HG03571 (cell line): Measurements from ENCODE around the gene SLC15A3.

Source experiments
- ATAC-seq: cut with Tn5 transposase; IDR thresholded peaks from one replicate; pipeline ENCODE4 v1.9.1; 2021; ENCODE audit not compliant: unreplicated experiment

SLC15A3 gene

GRCh38 chr11:60930394-60930793 is 21.6 kb downstream of the SLC15A3 start:
- ATAC-seq = no peak

- no peak for ATAC-seq
Measured at GRCh38 chr11:60929764-60930163, 22.2 kb downstream of the SLC15A3 start.

- no peak for ATAC-seq
Measured at GRCh38 chr11:60928563-60929001, 23.4 kb downstream of the SLC15A3 start.

DNA sequence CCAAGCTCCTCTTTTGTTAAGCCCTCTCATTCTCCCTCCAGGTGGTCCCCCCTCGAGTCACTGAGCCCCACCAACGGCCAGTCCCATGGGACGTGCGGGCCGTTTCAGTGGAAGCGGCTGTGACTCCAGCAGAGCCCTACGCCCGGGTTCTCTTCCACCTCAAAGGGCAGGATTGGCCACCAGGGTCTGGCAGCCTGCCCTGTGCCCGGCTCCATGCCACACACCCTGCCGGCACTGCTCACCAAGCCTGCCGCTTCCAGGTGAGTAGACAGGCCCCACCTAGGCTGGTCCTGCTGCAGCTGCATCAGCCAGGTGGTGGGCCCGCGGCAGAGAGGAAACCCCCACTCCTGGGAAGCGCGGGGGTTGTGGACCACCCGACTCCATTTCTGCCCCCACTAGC is 24.4 kb downstream of the SLC15A3 start:
- ATAC-seq = no peak

- ATAC-seq = no peak
Measured at GRCh38 chr11:60927061-60927592, 24.8 kb downstream of the SLC15A3 start.

DNA sequence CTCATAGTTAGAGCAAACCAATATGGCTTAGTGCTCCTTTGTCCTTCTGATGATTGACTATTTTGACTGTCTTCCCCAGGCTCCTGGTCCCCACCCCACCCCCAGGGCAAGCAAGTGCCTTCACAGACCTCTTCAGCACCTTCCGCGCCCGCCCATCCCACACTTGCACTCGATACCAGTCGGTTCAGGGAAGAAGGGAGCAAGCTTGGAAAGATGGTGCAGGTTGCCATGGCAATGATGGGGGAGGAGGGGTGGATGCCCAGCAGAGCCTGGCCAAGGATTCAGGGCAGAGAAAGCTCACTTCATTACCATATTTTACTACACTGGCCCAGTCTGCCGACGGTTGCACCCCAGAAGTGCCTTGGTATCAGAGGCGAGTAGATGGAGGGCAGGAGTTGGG is 25.5 kb downstream of the SLC15A3 start:
- no peak for ATAC-seq

GRCh38 chr11:60925868-60926267 is 26.1 kb downstream of the SLC15A3 start:
- no peak for ATAC-seq

DNA sequence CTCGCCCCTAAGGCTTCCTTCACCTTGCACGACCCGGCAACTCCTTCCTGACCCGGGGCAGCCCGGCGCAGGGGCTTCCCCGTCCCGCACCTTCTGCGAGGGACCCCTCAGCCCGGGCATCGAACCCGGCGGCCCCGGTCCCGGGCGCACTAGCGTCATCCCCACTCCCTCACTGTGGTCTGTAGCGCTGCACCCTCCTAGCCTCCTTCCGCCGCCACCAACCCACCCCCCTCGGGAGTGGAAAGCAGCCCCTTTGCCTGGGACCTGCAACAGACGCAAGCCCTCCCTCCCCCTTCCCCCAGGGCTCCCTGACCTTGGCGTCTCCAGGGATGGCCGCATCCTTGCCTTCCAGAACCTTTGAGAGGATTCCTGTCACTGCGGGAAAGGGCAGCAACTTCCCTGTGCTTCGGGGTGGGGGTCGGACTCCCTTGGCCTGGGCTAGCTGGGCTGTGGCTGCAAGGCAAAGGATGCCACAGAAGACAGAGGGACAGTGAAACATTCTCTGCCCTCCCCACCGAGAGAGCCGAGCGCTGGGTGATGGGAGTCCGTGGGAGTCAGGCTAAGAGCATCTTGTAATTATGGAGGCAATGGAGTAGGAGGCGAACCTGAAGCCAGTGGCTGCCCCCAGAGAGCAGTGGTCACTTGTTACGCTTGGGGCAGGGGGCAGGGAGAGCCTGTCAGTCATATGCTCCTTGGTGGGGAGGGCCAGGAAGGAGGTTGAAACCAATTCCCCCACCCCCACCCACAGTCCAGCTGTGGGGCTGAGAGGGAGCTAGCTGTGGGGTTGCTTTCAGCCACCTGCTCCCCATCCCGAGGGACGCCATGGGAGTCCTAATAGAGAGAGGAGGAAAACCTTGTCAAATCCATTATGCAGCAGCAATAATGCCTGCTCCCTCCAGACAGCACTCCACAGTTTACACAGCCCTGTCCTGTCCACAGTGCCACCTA is 26.8 kb downstream of the SLC15A3 start:
- no peak for ATAC-seq

GRCh38 chr11:60924110-60924905 is 27.7 kb downstream of the SLC15A3 start, which contains the start of gene TMEM132A:
Gene TMEM132A (plus strand): TSS chr11:60924460. CDS start chr11:60924634, 174 bp downstream.
- ATAC-seq = no peak

- ATAC-seq = no peak
Measured at GRCh38 chr11:60923800-60924109, 28.2 kb downstream of the SLC15A3 start.

GRCh38 chr11:60923326-60923725 is 28.6 kb downstream of the SLC15A3 start:
- no peak for ATAC-seq

- ATAC-seq = no peak
Measured at GRCh38 chr11:60922906-60923305, 29.1 kb downstream of the SLC15A3 start.

DNA sequence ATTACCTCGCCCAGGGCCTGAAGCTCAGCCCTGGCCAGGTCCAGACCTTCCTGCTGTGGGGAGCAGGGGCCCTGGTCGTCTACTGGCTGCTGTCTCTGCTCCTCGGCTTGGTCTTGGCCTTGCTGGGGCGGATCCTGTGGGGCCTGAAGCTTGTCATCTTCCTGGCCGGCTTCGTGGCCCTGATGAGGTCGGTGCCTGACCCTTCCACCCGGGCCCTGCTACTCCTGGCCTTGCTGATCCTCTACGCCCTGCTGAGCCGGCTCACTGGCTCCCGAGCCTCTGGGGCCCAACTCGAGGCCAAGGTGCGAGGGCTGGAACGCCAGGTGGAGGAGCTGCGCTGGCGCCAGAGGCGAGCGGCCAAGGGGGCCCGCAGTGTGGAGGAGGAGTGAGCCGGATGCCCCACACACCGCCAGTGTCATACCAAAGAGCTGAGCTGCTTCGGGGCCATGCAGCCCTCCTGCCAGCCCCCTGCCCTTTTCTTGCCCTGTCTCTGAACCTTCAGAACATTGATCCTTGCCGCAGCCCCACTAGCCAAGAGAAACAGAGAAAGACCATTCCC is 30.1 kb downstream of the SLC15A3 start:
- no peak for ATAC-seq

- no peak for ATAC-seq
Measured at GRCh38 chr11:60921259-60921658, 30.7 kb downstream of the SLC15A3 start.

- ATAC-seq = no peak
Measured at GRCh38 chr11:60919956-60920355, 32.0 kb downstream of the SLC15A3 start.

DNA sequence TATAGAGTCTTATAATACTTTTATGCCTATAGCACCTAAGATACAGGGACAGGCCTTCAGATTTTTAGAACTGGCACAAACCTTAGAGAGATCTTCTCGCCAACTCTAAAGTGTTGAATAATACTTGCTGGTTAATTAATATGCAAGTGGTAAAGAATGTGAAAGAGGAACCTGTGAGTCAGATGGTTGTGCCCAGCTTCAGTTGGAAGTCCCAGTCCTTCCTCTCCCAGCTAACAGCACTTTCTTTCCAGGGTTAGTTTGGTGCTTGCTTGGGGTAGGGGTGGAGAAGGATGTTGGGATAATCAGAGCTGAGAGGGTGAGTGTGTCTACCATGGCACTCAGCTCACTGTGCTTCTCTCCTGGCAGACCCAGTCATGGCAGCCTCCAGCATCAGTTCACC is 32.7 kb downstream of the SLC15A3 start:
- no peak for ATAC-seq

DNA sequence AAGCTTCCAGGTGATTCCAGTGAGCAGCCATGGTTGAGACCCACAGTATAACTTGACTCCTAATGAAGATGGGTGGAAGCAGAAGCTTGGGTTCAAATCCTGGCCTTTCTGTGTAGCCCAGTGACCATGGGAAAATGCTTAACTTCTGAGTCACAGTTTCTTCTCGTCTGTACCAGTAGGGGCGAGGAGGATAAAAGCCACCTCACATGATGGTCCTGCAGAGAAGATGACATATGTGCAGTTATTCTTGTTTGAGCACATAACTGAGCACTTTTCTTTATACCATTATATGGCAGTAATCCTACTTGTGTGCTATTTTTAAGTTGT is 33.1 kb downstream of the SLC15A3 start:
- no peak for ATAC-seq

GRCh38 chr11:60918251-60918938 is 33.6 kb downstream of the SLC15A3 start:
- no peak for ATAC-seq

DNA sequence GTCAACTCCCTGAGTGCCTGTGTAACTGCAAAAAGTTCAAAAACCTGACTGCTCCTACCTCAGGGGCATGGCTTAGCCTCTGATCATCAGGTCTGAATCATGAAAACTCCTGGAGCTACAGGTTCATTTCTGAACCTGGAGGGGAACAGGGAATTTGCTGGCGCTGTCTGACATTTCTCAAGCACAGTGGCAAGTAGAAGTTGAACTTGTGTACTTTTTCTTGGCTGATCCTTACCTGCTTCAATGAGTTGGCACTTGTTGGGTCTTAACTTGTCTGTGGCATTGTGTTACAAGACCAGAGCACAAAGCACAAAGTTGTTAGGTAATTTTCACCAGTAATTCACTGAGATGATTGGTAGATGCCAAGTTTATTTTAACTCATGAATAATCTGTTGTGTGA is 34.7 kb downstream of the SLC15A3 start:
- no peak for ATAC-seq

DNA sequence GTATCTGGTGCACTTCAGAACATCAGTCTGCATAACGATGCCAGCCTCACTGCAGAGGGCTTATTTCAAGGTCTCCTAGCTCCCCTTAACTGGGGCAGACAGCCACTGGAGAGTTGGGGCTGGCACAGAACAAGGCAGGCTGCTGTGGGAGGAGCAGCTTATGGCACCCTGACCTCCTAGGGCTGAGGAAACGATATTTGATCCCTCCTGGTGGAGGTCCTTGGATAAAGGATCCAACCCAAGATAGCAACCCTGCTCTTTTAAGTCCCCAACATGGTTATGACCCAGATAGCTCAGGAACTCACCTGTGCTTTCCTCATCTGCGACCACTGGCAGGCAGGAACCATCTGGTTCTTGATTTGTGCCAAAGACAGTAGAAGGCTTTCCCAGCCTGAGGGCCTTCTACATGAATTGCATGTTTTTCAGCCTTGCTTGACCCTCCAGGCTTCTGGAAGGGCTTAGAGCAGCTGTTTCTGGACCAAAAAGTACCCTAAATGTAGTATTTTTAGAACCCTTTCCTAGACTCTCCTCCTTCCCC is 35.2 kb downstream of the SLC15A3 start:
- ATAC-seq = no peak
